ENCODE data around the gene DLG2. TPM values are rescaled to one million over a fixed set of nuclear protein-coding genes. Genes with fewer than 3 reads are reported as not detected.
"Not testable (repeated sequence)": the region's sequence is repeated elsewhere in the genome, so short reads cannot be mapped to it uniquely, and the experiment has no call there.

The DLG2 gene
- total RNA-seq, 1 experiment from 2014 or later: 1.8 TPM

DNA sequence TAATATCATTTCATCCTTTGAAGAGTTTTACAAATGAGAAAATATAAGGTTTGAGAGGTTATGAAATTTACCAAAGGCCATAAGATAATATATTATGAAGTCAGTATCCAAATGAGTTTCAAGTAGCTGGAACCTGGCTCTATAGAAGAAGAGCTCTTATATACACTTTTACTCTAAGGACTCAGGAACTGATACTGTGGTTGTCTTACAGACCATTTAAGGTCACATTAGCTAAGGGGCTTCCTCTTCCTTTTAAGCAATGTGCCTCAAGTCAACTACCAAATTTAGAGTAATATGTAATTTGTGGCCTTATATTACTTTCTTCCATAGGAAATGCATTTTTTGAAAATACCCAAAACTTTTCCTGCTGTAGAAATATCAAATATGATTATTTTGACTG, 369.3 kb downstream of the DLG2 start:
- H3K27me3 ChIP-seq (ENCODE audit: control insufficient read depth, insufficient read depth, low read length): no peaks in the 10 kb centered on the region
- no peak overlapping the region for H3K4me3 ChIP-seq (ENCODE audit: insufficient read depth, low read depth, low read length)
- no peaks in the 10 kb centered on the region for H3K36me3 ChIP-seq (replicated peaks; ENCODE audit: control insufficient read depth, insufficient read depth, low read length)
- no peak for DNase-seq

DNA sequence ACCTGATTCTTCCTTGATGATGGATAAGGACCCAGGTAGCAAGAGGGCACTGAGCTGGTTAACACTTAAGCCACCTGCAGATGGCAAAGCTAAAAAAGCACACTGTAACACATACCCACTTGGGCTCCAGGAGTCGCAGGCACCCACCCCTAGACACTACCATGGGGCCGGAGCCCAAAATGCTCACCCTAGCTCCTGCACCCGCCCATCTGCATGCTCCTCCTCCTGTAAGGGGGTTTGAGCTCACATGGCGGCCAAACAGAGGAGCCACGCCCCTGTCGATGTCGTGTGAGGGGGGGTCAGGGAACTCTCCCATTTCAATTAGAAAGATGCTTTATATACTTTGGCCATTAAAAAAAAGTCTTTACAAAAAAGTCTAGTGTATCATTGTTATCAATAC, 370.7 kb downstream of the DLG2 start:
- H3K36me3 ChIP-seq (replicated peaks; ENCODE audit: control insufficient read depth, insufficient read depth, low read length): no peaks in the 10 kb centered on the region
- no peak overlapping the region for H3K4me3 ChIP-seq (ENCODE audit: insufficient read depth, low read depth, low read length)
- no peaks in the 10 kb centered on the region for H3K27me3 ChIP-seq (ENCODE audit: control insufficient read depth, insufficient read depth, low read length)
- DNase-seq: no peak

DNA sequence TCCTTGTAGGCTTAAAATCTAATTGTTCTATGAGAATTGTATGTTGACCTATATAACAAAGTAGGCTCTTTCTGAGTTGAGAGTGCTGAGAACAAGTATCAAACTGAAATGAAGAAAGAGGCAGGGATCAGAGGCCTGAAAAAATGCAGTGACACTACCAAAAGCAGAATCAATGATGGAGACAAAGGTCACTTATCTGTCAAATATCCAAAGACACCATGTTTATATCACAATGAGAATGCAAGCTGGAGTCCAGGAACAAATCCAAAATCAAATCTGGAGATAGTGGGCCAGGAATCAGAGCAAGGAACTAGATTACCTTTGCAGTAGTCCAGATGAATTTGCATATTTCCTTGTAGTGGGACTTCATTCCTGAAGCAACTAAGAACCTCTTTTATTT, 377.7 kb downstream of the DLG2 start:
- H3K27me3 ChIP-seq (ENCODE audit: control insufficient read depth, insufficient read depth, low read length): no peaks in the 10 kb centered on the region
- H3K36me3 ChIP-seq (replicated peaks; ENCODE audit: control insufficient read depth, insufficient read depth, low read length): no peaks in the 10 kb centered on the region
- no peak for DNase-seq
- H3K4me3 ChIP-seq (ENCODE audit: insufficient read depth, low read depth, low read length): no peak overlapping the region

DNA sequence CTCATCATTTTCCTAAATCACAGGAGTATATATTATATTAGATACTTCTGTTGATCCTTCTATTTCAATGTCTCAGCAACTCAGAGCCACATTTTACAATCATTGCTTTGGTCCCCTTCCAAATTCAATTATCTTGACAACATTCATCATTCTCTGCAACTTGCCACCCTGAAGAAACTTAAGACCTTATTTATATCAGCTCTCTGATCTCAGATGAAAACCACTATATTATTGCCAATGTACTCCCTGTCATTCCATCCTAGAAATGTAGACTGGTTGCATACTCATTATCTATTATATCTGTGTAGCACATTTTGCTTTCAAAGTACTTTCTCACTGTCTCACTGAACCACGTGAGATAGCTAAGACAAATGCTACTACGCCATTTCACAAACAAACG, 379.3 kb downstream of the DLG2 start:
- Histone ChIP-seq H3K36me3 (replicated peaks; ENCODE audit: control insufficient read depth, insufficient read depth, low read length) (no peaks in the 10 kb centered on the region), H3K4me3 (ENCODE audit: insufficient read depth, low read depth, low read length) (no peak overlapping the region), H3K27me3 (ENCODE audit: control insufficient read depth, insufficient read depth, low read length) (no peaks in the 10 kb centered on the region)
- DNase-seq: no peak

DNA sequence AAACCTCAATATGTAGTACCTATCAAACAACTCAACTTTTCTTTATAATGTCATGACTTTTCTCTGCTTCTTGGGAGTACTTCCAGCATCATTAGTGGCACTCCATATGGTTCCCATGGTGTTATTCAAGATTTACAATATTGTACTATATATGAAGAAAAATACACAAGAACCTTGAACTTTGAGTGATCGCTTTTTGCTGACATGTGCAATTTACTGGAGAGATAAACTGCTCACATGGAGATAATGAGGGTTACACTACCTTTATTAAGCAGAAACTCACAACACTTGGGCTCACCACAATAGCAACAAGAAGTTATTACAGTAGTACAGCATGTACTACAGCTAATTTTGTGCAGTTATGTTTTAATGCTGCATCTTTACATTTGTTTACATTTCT, 388.2 kb downstream of the DLG2 start:
- no peak for DNase-seq
- H3K4me3 ChIP-seq (ENCODE audit: insufficient read depth, low read depth, low read length): no peak overlapping the region
- no peaks in the 10 kb centered on the region for H3K36me3 ChIP-seq (replicated peaks; ENCODE audit: control insufficient read depth, insufficient read depth, low read length)
- H3K27me3 ChIP-seq (ENCODE audit: control insufficient read depth, insufficient read depth, low read length): no peaks in the 10 kb centered on the region

DNA sequence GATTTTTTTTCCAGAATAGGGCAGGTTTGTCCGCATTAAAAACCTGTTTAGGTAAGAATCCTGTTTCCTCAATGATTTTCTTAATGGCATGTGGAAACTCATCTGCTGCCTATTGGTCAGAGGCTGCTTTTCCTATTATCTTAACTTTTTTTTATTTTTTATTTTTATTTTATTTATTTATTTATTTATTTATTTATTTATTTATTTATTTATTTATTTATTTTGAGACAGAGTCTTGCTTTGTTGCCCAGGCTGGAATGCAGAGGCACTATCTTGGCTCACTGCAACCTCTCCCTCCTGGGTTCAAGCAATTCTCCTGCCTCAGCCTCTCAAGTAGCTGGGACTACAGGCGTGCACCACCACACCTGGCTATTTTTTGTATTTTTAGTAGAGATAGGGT, 389.1 kb downstream of the DLG2 start:
- H3K36me3 ChIP-seq (replicated peaks; ENCODE audit: control insufficient read depth, insufficient read depth, low read length); H3K4me3 ChIP-seq (ENCODE audit: insufficient read depth, low read depth, low read length); DNase-seq; H3K27me3 ChIP-seq (ENCODE audit: control insufficient read depth, insufficient read depth, low read length): not testable (repeated sequence)

DNA sequence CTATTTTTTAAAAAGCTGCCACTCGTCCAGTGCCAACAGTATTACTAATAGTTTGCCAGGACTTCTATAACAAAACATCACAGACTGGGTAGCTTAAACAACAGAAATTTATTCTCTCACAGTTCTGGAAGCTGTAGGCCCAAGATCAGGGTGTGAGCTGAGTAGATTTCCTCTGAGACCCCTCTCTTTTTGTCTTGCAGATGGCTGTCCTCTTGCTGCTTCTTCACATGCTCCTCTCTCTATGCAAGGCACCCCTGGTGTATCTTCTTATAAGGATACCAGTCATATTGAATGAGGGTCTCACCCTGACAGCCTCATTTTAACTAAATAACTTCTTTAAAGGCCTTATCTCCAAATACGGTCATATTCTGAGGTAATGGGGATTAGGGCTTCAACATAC, 390.9 kb downstream of the DLG2 start:
- H3K36me3 ChIP-seq (replicated peaks; ENCODE audit: control insufficient read depth, insufficient read depth, low read length): no peaks in the 10 kb centered on the region
- H3K4me3 ChIP-seq (ENCODE audit: insufficient read depth, low read depth, low read length): no peak overlapping the region
- peak; percentile 2 for DNase-seq
- no peaks in the 10 kb centered on the region for H3K27me3 ChIP-seq (ENCODE audit: control insufficient read depth, insufficient read depth, low read length)

DNA sequence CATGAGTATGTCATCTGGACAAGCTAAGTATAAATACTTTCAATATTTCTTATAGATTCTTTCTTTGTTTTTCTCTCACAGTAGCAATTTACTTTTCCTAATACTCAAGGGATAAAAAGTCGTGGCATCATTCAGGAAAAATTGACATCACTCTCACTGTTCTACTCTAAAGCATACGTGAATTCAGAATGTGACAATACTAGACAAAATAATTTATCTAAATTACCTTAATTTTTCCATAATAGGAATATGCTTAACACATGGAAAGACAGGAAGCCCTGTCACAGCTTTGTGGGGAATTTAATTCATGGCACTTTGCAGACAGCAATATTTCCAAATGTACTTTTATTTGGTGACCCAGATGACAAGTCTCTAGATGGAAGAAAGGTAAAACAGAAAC, 394.6 kb downstream of the DLG2 start:
- Histone ChIP-seq H3K36me3 (replicated peaks; ENCODE audit: control insufficient read depth, insufficient read depth, low read length) (no peaks in the 10 kb centered on the region), H3K27me3 (ENCODE audit: control insufficient read depth, insufficient read depth, low read length) (no peaks in the 10 kb centered on the region), H3K4me3 (ENCODE audit: insufficient read depth, low read depth, low read length) (no peak overlapping the region)
- DNase-seq: no peak

DNA sequence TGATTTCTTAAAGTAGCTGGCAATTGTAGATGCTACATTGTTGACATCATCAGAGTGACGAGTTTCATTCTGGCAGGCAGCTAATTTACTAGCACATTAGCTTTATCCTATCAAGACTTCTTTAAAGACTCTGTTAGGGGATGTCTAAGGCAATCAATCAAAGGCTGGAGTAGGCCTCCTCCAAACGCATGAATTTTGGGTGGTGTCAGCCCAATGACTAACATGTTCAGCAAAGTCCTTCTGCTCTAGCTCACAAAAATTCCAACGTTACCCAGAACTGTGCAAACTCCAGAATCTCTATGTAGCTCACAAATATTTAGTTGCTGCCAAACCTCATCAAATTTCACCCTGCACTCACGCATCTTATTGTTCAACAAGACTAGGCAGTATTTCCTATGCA, 395.6 kb downstream of the DLG2 start:
- DNase-seq: no peak
- no peaks in the 10 kb centered on the region for H3K36me3 ChIP-seq (replicated peaks; ENCODE audit: control insufficient read depth, insufficient read depth, low read length)
- no peaks in the 10 kb centered on the region for H3K27me3 ChIP-seq (ENCODE audit: control insufficient read depth, insufficient read depth, low read length)
- no peak overlapping the region for H3K4me3 ChIP-seq (ENCODE audit: insufficient read depth, low read depth, low read length)

DNA sequence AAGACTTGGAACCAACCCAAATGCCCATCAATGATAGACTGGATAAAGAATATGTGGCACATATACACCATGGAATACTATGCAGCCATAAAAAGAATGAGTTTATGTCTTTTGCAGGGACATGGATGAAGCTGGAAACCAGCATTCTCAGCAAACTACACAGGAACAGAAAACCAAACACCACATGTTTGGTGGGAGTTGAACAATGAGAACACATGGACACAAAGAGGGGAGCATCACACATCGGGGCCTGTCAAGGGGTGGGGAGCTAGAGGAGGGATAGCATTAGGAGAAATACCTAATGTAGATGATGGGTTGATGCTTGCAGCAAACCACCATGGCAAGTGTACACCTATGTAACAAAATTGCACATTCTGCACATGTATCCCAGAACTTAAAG, 397.4 kb downstream of the DLG2 start:
- H3K4me3 ChIP-seq (ENCODE audit: insufficient read depth, low read depth, low read length); DNase-seq; H3K27me3 ChIP-seq (ENCODE audit: control insufficient read depth, insufficient read depth, low read length); H3K36me3 ChIP-seq (replicated peaks; ENCODE audit: control insufficient read depth, insufficient read depth, low read length): not testable (repeated sequence)

DNA sequence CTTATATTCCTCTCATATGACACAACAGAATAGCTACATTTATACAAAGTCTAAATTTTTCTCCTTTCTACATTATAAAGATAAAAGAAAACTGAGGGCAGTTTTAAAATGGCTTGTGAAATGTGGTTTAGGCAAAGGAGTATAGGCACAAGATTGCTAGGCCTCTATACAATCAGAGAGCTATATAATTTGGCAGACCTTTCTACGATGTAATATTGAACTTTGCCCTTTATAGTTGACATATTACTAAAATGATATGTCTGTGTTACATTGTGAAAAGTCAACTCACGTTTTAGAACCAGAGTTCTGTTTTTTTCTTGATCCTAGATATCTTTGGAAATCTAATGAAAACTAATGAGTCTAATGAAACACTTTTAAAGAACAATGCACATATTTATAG, 430.2 kb downstream of the DLG2 start:
- no peak for DNase-seq
- Histone ChIP-seq H3K36me3 (replicated peaks; ENCODE audit: control insufficient read depth, insufficient read depth, low read length) (no peaks in the 10 kb centered on the region), H3K4me3 (ENCODE audit: insufficient read depth, low read depth, low read length) (no peak overlapping the region), H3K27me3 (ENCODE audit: control insufficient read depth, insufficient read depth, low read length) (no peaks in the 10 kb centered on the region)

DNA sequence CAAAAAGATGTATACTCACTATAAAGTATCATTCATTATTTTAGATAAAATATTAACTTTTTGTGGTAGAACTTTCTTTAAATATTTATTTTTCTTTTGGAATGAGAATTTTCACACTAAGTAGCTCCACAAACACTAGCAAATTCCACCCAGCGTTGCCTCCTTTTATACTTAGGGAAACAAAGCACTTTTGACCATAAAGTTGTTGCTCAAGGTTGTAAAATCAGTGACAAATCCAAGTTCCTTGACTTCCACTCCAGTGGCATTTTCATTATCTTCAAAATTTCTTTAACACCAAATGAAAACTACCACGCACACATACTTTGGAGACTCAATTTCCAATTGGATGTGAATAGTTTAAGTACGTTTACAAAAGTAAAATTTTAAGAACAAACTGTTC, 431.2 kb downstream of the DLG2 start:
- Histone ChIP-seq H3K4me3 (ENCODE audit: insufficient read depth, low read depth, low read length) (no peak overlapping the region), H3K27me3 (ENCODE audit: control insufficient read depth, insufficient read depth, low read length) (no peaks in the 10 kb centered on the region), H3K36me3 (replicated peaks; ENCODE audit: control insufficient read depth, insufficient read depth, low read length) (no peaks in the 10 kb centered on the region)
- DNase-seq: no peak

DNA sequence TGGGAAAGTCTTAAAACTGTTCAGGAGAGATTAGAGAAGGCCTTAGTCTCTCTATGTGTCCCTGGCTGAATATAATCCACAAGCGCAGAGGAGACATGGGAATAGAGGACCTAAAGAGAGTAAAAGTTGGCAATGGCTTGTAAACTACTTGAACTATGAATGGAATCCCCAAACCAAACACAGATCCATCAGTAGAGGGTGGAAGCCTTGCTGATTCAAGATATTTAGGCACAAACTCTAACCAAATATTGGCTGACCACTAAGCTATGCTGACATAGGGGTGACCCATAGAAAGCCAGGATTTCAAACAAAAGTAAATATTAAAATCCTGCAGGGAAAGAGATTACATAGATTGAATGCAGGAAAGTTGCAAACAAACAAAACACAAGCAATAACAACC, 439.2 kb downstream of the DLG2 start:
- no peak for DNase-seq
- Histone ChIP-seq H3K36me3 (replicated peaks; ENCODE audit: control insufficient read depth, insufficient read depth, low read length) (no peaks in the 10 kb centered on the region), H3K4me3 (ENCODE audit: insufficient read depth, low read depth, low read length) (no peak overlapping the region), H3K27me3 (ENCODE audit: control insufficient read depth, insufficient read depth, low read length) (no peaks in the 10 kb centered on the region)

DNA sequence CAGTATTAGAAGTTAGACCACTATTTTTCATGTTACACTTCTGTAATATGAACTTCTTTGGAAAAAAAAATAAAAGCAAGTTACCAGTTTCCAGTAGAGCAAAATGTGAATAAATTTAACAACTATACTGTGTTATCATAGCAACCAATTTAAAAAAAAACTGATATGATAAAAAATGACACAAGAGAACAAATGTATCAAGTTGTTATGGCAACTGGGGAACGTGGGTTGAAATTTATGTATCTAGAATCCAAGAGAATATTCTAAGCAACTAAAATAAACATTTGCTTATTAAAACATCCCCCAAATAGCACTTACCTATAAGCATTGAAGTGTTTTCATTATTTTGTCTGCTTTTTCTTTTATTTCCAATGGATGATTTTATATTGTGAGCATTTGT, 442.4 kb downstream of the DLG2 start:
- Histone ChIP-seq H3K4me3 (ENCODE audit: insufficient read depth, low read depth, low read length) (no peak overlapping the region), H3K36me3 (replicated peaks; ENCODE audit: control insufficient read depth, insufficient read depth, low read length) (no peaks in the 10 kb centered on the region), H3K27me3 (ENCODE audit: control insufficient read depth, insufficient read depth, low read length) (no peaks in the 10 kb centered on the region)
- DNase-seq: no peak

DNA sequence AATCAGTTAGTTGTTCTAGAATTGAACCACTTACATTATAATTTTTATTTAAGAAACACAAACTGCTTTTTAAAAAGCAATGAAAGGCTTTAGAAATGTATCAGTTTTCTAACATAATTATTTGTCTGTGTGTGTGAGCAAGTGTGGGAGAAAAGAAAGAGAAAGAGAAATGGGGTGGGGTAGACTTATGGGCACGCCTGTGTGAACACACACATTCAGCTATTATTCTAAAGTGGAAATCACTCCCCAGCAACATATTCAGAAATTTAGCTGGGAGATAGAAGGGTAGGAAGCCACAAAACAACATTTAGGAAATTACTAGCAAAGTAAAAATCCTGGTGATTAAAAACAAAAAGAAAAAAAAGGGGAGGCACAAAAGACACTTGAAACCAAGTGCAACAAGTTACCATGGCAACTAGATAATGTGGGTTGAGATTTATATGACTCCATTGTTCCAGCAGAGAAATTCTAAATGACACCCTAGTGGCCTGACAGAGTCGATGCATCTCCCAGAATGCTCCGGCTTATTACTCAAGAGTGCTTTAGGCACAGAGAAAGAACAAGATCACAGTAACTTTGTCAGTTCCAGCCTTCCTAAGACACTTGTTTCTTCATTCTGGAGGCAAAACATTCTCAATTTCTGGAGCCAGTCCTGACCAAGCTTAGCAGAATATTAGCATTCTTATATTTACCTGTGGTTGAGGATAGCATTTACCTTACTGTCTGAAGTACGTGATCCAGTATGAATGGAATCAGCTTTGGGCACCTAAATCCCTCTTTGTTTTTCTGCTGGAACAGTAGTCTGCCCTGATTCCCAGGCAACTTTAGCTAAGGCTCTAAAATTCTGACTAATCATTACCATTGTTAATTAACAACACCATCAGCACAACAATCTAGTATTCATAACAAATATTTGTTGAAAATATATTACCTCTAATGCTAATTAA, 444.4 kb downstream of the DLG2 start:
- H3K4me3 ChIP-seq (ENCODE audit: insufficient read depth, low read depth, low read length): no peak overlapping the region
- H3K36me3 ChIP-seq (replicated peaks; ENCODE audit: control insufficient read depth, insufficient read depth, low read length): no peaks in the 10 kb centered on the region
- DNase-seq: peak; percentile 32
- H3K27me3 ChIP-seq (ENCODE audit: control insufficient read depth, insufficient read depth, low read length): no peaks in the 10 kb centered on the region

DNA sequence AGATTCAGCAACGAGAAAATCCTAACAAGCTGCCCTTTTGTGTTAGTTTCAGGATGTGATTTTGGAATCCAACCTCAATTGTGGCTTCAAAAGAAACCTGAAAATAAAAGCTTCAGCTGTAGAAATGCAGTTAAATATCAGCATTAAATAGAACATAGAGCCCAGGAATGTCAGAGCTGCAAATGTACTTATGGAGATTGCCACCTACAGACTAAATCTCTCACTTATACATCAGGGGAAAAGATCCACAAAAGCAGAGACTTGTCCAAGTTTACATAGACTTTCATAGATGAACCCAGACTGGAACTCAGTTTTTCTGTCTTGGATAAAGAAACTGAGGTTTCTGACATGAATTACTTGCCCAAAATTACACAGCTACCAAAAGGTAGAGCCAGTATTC, 446.6 kb downstream of the DLG2 start:
- H3K36me3 ChIP-seq (replicated peaks; ENCODE audit: control insufficient read depth, insufficient read depth, low read length): no peaks in the 10 kb centered on the region
- H3K4me3 ChIP-seq (ENCODE audit: insufficient read depth, low read depth, low read length): no peak overlapping the region
- H3K27me3 ChIP-seq (ENCODE audit: control insufficient read depth, insufficient read depth, low read length): no peaks in the 10 kb centered on the region
- DNase-seq: no peak

Data from H7 (cell line).